Measurements from ENCODE around the gene NOBOX.
"Not testable (repeated sequence)": the region's sequence is repeated elsewhere in the genome, so short reads cannot be mapped to it uniquely, and the experiment has no call there.

DNA sequence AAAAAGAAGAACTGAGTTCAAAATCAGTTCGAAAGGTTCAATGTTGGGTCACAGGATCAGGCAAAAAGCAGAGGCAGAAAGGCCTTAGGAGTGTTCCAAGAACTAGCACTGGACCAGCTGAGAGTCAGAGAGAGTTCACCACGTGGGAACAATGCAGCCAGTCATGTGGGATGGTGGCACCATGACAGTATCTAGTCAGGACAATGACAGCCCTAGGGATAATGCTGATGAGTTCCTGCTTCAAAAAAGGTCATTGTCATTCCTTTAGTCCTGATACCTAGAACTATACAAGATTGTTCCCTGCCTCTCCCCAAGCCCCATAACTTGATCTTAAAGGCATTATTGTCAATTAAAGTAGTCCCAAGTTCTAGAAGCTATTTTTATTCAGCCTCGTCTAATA lies 51.8 kb downstream of the NOBOX start:
- TF ChIP-seq TAF1, POLR2AphosphoS5 (IDR thresholded peaks at IDR 0.05; ENCODE audit: low read depth, low read length): not testable (repeated sequence)
